H9 (cell line): ENCODE results near the gene DUSP15. TPM values are rescaled to one million over a fixed set of nuclear protein-coding genes. Genes with fewer than 3 reads are reported as not detected.

ENCODE experiments used
- DNase-seq: peaks from one replicate; pipeline ENCODE4 v3.0.0-alpha.2; 2017
- H2AFZ ChIP-seq: one replicate; pipeline ENCODE4 v1.6.1; 2013; ENCODE audit warnings: mild to moderate bottlenecking, low read length, control low read depth, moderate library complexity
- H2AK5ac ChIP-seq: 2 replicates; pipeline ENCODE4 v1.6.1; 2013; ENCODE audit warnings: low read length, control low read depth, mixed read lengths; ENCODE audit not compliant: insufficient read length
- H2BK120ac ChIP-seq: one replicate; pipeline ENCODE4 v1.6.1; 2013; ENCODE audit warnings: low read depth, mild to moderate bottlenecking, low read length, control low read depth, inconsistent platforms; ENCODE audit not compliant: poor library complexity, severe bottlenecking
- H2BK12ac ChIP-seq: 2 replicates; pipeline ENCODE4 v1.6.1; 2013; ENCODE audit warnings: low read length, control low read depth, mixed read lengths, low read depth; ENCODE audit not compliant: insufficient read length
- H2BK15ac ChIP-seq: 2 replicates; pipeline ENCODE4 v1.6.1; 2013; ENCODE audit warnings: low read depth, low read length, control low read depth
- H2BK20ac ChIP-seq: one replicate; pipeline ENCODE4 v1.6.1; 2013; ENCODE audit warnings: low read depth, mild to moderate bottlenecking, low read length, control low read depth, inconsistent platforms; ENCODE audit not compliant: poor library complexity, severe bottlenecking
- H2BK5ac ChIP-seq: 2 replicates; pipeline ENCODE4 v1.6.1; 2013; ENCODE audit warnings: low read length, control low read depth, mixed read lengths; ENCODE audit not compliant: insufficient read length
- H3K14ac ChIP-seq: 2 replicates; pipeline ENCODE4 v1.6.1; 2013; ENCODE audit warnings: low read length, control low read depth; ENCODE audit not compliant: insufficient read depth
- H3K18ac ChIP-seq: 2 replicates; pipeline ENCODE4 v1.6.1; 2013; ENCODE audit warnings: low read depth, mild to moderate bottlenecking, mixed read lengths, low read length, control low read depth; ENCODE audit not compliant: insufficient read length
- H3K23ac ChIP-seq: 2 replicates; pipeline ENCODE4 v1.6.1; 2013; ENCODE audit warnings: low read length, control low read depth, mixed read lengths, low read depth; ENCODE audit not compliant: insufficient read length
- H3K23me2 ChIP-seq: 2 replicates; pipeline ENCODE4 v1.6.1; 2013; ENCODE audit warnings: low read depth, mild to moderate bottlenecking, mixed read lengths, low read length, control low read depth; ENCODE audit not compliant: insufficient read length, poor library complexity, severe bottlenecking
- H3K27ac ChIP-seq: 2 replicates; pipeline ENCODE4 v1.5.1; 2013; ENCODE audit warnings: low read length, control low read depth, mixed read lengths, low read depth; ENCODE audit not compliant: insufficient read length
- H3K27me3 ChIP-seq: 2 replicates; pipeline ENCODE4 v1.6.1; 2013; ENCODE audit warnings: low read length, control low read depth, inconsistent platforms; ENCODE audit not compliant: insufficient read depth
- H3K4ac ChIP-seq: 2 replicates; pipeline ENCODE4 v1.6.1; 2013; ENCODE audit warnings: low read depth, mild to moderate bottlenecking, control low read depth, inconsistent platforms, low read length, moderate library complexity
- H3K4me1 ChIP-seq: 2 replicates; pipeline ENCODE4 v1.6.1; 2013; ENCODE audit warnings: low read length, control low read depth, inconsistent platforms; ENCODE audit not compliant: insufficient read depth
- H3K4me2 ChIP-seq: 2 replicates; pipeline ENCODE4 v1.6.1; 2013; ENCODE audit warnings: low read length, control low read depth, mixed read lengths; ENCODE audit not compliant: insufficient read length, insufficient read depth
- H3K56ac ChIP-seq: 2 replicates; pipeline ENCODE4 v1.6.1; 2013; ENCODE audit warnings: low read depth, mild to moderate bottlenecking, mixed read lengths, low read length, control low read depth; ENCODE audit not compliant: insufficient read length
- H3K79me1 ChIP-seq: 2 replicates; pipeline ENCODE4 v1.6.1; 2013; ENCODE audit warnings: low read depth, mild to moderate bottlenecking, moderate library complexity, low read length, control low read depth, inconsistent platforms; ENCODE audit not compliant: insufficient read depth, poor library complexity, severe bottlenecking
- H3K79me2 ChIP-seq: 2 replicates; pipeline ENCODE4 v1.6.1; 2013; ENCODE audit warnings: low read length, control low read depth, inconsistent platforms; ENCODE audit not compliant: insufficient read depth
- H3K9ac ChIP-seq: 2 replicates; pipeline ENCODE4 v1.6.1; 2013; ENCODE audit warnings: low read length, control low read depth, mixed read lengths; ENCODE audit not compliant: insufficient read length; ENCODE audit errors: extremely low read depth
- H3K9me3 ChIP-seq: one replicate; pipeline ENCODE4 v1.6.1; 2013; ENCODE audit warnings: low read depth, low read length, inconsistent platforms; ENCODE audit not compliant: control insufficient read depth
- H3T11ph ChIP-seq: one replicate; pipeline ENCODE4 v1.6.1; 2013; ENCODE audit warnings: mild to moderate bottlenecking, low read length, control low read depth, inconsistent platforms
- H4K20me1 ChIP-seq: one replicate; pipeline ENCODE4 v1.6.1; 2013; ENCODE audit not compliant: control insufficient read depth, insufficient read length, insufficient read depth
- H4K5ac ChIP-seq: 2 replicates; pipeline ENCODE4 v1.6.1; 2013; ENCODE audit warnings: low read depth, mild to moderate bottlenecking, mixed read lengths, low read length, control low read depth; ENCODE audit not compliant: insufficient read length
- H4K8ac ChIP-seq: replicated peaks from 2 replicates; pipeline ENCODE4 v1.6.1; 2013; ENCODE audit warnings: low read length, control low read depth, mixed read lengths, low read depth; ENCODE audit not compliant: insufficient read length
- H4K91ac ChIP-seq: 2 replicates; pipeline ENCODE4 v1.6.1; 2013; ENCODE audit warnings: low read depth, mild to moderate bottlenecking, moderate library complexity, mixed read lengths, low read length, control low read depth; ENCODE audit not compliant: insufficient read length
- H3K27ac Mint-ChIP-seq, 3 experiments: 2 replicates in 2 of 3; 3 replicates in 1 of 3; pipeline ENCODE4 v1.8.0; 2020 to 2021; ENCODE audit warnings: mixed read lengths in 3 of 3, mild to moderate bottlenecking in 1 of 3, moderate library complexity in 1 of 3
- H3K27me3 Mint-ChIP-seq: 2 replicates; pipeline ENCODE4 v1.8.0; 2021; ENCODE audit warnings: low read depth, mild to moderate bottlenecking, moderate library complexity, mixed read lengths
- H3K36me3 Mint-ChIP-seq, 3 experiments: 2 replicates in 2 of 3; 3 replicates in 1 of 3; pipeline ENCODE4 v1.8.0; 2020 to 2021; ENCODE audit warnings: low read depth in 3 of 3, mixed read lengths in 3 of 3; ENCODE audit not compliant: insufficient read depth in 1 of 3
- H3K4me1 Mint-ChIP-seq, 2 experiments: 2 replicates each; pipeline ENCODE4 v1.8.0; 2020; ENCODE audit warnings: mixed read lengths in 2 of 2
- H3K4me3 Mint-ChIP-seq, 2 experiments: 2 replicates in 1 of 2; 3 replicates in 1 of 2; pipeline ENCODE4 v1.8.0; 2020 to 2021; ENCODE audit warnings: mild to moderate bottlenecking in 2 of 2, mixed read lengths in 2 of 2, moderate library complexity in 1 of 2
- H3K9me3 Mint-ChIP-seq, 2 experiments: 2 replicates in 1 of 2; 3 replicates in 1 of 2; pipeline ENCODE4 v1.8.0; 2020; ENCODE audit warnings: mild to moderate bottlenecking in 2 of 2, mixed read lengths in 2 of 2, moderate library complexity in 1 of 2
- WGBS: extraction: QIAGEN DNeasy Blood & Tissue Kit; methylation state at CpG from one replicate; pipeline ENCODE4 v1.1.7; 2013; ENCODE audit warnings: missing lambda C conversion rate, low lambda C conversion rate, mixed read lengths; ENCODE audit not compliant: insufficient read length; ENCODE audit errors: extremely low coverage; 5-methylcytosine and 5-hydroxymethylcytosine counted together
- total RNA-seq: library from RNA; stranded (reverse); gene quantifications from 2 replicates; pipeline ENCODE4 v1.2.1, GENCODE V29; 2021
- TF ChIP-seq, protein P1 (sequence below): fragments of 200-600 bp; sonication (generic); conservative IDR thresholded peaks from 3 replicates; pipeline ENCODE4 v1.8.0; 2021; ENCODE audit warnings: antibody characterized with exemption, mild to moderate bottlenecking

The DUSP15 gene
- total RNA-seq, 1 experiment from 2014 or later, result 5.6 TPM

DNA sequence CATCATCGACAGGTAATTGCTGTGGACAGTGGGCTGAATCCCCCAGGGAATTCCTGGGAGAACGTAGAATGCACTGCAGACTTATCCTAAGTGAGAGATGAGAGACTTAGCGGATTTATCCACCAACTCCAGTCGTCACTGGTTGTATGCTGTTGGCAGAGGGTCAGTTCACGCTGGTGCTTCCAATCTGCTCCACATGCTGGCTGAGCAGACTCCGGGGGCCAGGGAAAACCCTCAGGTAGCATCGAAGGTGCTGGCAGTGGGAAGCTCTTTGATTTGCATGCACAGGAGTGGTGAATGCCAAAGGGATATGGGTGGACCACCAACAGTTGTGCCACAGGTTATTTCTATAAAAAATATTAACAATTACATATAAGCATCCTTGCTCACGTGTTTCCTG is 20.3 kb upstream of the DUSP15 start:
- Mint-ChIP-seq H3K4me3 (no peak overlapping the region), H3K9me3 (no peaks in the 10 kb centered on the region; a peak in 1 of 5 replicates), H3K27me3 (peaks cover 23% of the 10 kb centered on the region), H3K36me3 (no peaks in the 10 kb centered on the region), H3K4me1 (peaks cover 5 to 9% of the 10 kb centered on the region in 2 experiments), H3K27ac (no peak overlapping the region)
- WGBS, result no CpG with 5 or more reads among the region's 8 CpGs
- Histone ChIP-seq H3K56ac (no peak overlapping the region), H3K79me1 (no peaks in the 10 kb centered on the region), H3K9me3 (no peaks in the 10 kb centered on the region), H3T11ph (no peak overlapping the region), H3K23me2 (no peaks in the 10 kb centered on the region), H2BK15ac (no peak overlapping the region), H3K14ac (no peak overlapping the region), H3K4ac (no peak overlapping the region), H3K4me2 (no peak overlapping the region), H2BK5ac (no peak overlapping the region), H4K20me1 (no peaks in the 10 kb centered on the region), H3K27ac (no peak overlapping the region), H2AK5ac (no peak overlapping the region), H3K23ac (no peak overlapping the region), H2BK12ac (no peak overlapping the region), H3K27me3 (no peaks in the 10 kb centered on the region; the same call in 1 of the 2 replicates), H4K8ac (no peak overlapping the region), H2AFZ (no peak overlapping the region), H4K91ac (no peak overlapping the region), H3K9ac (no peak overlapping the region), H3K79me2 (no peaks in the 10 kb centered on the region), H4K5ac (no peak overlapping the region), H3K18ac (no peak overlapping the region), H3K4me1 (no peaks in the 10 kb centered on the region), H2BK20ac (no peak overlapping the region), H2BK120ac (no peak overlapping the region)
- DNase-seq, result no peak
- TF ChIP-seq, protein P1, sequence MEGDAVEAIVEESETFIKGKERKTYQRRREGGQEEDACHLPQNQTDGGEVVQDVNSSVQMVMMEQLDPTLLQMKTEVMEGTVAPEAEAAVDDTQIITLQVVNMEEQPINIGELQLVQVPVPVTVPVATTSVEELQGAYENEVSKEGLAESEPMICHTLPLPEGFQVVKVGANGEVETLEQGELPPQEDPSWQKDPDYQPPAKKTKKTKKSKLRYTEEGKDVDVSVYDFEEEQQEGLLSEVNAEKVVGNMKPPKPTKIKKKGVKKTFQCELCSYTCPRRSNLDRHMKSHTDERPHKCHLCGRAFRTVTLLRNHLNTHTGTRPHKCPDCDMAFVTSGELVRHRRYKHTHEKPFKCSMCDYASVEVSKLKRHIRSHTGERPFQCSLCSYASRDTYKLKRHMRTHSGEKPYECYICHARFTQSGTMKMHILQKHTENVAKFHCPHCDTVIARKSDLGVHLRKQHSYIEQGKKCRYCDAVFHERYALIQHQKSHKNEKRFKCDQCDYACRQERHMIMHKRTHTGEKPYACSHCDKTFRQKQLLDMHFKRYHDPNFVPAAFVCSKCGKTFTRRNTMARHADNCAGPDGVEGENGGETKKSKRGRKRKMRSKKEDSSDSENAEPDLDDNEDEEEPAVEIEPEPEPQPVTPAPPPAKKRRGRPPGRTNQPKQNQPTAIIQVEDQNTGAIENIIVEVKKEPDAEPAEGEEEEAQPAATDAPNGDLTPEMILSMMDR, result no peak
